ENCODE measurements around the gene LRP3. TPM values are rescaled to one million over a fixed set of nuclear protein-coding genes. Genes with fewer than 3 reads are reported as not detected.

Gene LRP3
- polyA plus RNA-seq, 3 donors = 1.4 to 11.9 (median 4.1) TPM

DNA sequence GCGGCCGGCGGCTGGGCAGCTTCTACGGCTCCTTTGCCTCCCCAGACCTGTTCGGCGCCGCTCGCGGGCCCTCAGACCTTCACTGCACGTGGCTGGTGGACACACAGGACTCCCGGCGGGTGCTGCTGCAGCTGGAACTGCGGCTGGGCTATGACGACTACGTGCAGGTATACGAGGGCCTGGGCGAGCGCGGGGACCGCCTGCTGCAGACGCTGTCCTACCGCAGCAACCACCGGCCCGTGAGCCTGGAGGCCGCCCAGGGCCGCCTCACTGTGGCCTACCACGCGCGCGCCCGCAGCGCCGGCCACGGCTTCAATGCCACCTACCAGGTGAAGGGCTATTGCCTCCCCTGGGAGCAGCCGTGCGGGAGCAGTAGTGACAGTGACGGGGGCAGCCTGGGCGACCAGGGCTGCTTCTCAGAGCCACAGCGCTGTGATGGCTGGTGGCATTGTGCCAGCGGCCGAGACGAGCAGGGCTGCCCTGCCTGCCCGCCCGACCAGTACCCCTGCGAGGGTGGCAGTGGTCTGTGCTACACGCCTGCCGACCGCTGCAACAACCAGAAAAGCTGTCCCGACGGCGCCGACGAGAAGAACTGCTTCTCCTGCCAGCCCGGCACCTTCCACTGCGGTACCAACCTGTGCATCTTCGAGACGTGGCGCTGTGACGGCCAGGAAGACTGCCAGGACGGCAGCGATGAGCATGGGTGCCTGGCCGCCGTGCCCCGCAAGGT, 11.6 kb downstream of the LRP3 start:
- Mint-ChIP-seq H3K4me1 (peaks cover 15% of the 10 kb centered on the region), H3K27me3 (ENCODE audit: low read depth in 3 of 3) (no peaks in the 10 kb centered on the region), H3K9me3 (peaks cover 0 to 2% (median 0%) of the 10 kb centered on the region in 7 donors), H3K4me3 (no peak overlapping the region), H3K36me3 (peaks cover 24 to 59% of the 10 kb centered on the region in 2 donors), H3K27ac (no peak overlapping the region)
- H3K9me3 ChIP-seq (replicated peaks in 1 of 2; ENCODE audit: control insufficient read depth in 1 of 2, insufficient read depth in 1 of 2, low read length in 2 of 2) = no peaks in the 10 kb centered on the region
- H3K4me3 ChIP-seq (replicated peaks in 1 of 3; ENCODE audit: low read depth in 2 of 3, low read length in 3 of 3) = no peak overlapping the region
- no peak overlapping the region for H3K9ac ChIP-seq (ENCODE audit: insufficient read depth, low read length, poor library complexity, severe bottlenecking)
- H3K4me2 ChIP-seq (replicated peaks; ENCODE audit: extremely low read depth, low read length, poor library complexity, severe bottlenecking) = no peak overlapping the region
- TF ChIP-seq, protein P1, sequence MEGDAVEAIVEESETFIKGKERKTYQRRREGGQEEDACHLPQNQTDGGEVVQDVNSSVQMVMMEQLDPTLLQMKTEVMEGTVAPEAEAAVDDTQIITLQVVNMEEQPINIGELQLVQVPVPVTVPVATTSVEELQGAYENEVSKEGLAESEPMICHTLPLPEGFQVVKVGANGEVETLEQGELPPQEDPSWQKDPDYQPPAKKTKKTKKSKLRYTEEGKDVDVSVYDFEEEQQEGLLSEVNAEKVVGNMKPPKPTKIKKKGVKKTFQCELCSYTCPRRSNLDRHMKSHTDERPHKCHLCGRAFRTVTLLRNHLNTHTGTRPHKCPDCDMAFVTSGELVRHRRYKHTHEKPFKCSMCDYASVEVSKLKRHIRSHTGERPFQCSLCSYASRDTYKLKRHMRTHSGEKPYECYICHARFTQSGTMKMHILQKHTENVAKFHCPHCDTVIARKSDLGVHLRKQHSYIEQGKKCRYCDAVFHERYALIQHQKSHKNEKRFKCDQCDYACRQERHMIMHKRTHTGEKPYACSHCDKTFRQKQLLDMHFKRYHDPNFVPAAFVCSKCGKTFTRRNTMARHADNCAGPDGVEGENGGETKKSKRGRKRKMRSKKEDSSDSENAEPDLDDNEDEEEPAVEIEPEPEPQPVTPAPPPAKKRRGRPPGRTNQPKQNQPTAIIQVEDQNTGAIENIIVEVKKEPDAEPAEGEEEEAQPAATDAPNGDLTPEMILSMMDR (IDR thresholded peaks at IDR 0.05) = no peak
- DNase-seq = no peak
- H3K79me2 ChIP-seq (ENCODE audit: insufficient read depth, low read length) = peaks cover 13% of the 10 kb centered on the region
- H3K27me3 ChIP-seq (ENCODE audit: control insufficient read depth in 2 of 2, insufficient read depth in 2 of 2, low read length in 2 of 2) = no peaks in the 10 kb centered on the region
- no peak overlapping the region for H3K27ac ChIP-seq (ENCODE audit: low read depth in 1 of 2, low read length in 2 of 2)
- peaks cover 47 to 61% of the 10 kb centered on the region in 2 donors for H3K36me3 ChIP-seq (replicated peaks in 1 of 2; ENCODE audit: control insufficient read depth in 1 of 2, insufficient read depth in 2 of 2, low read length in 2 of 2)
- intact Hi-C loops (cut with micrococcal nuclease) = no loop called here
- peaks cover 4% of the 10 kb centered on the region for H4K20me1 ChIP-seq (ENCODE audit: insufficient read depth, low read length)
- no peak overlapping the region for H2AFZ ChIP-seq (ENCODE audit: insufficient read depth, low read depth, low read length, poor library complexity, severe bottlenecking)
- peaks cover 15 to 16% of the 10 kb centered on the region in 2 donors for H3K4me1 ChIP-seq (ENCODE audit: control insufficient read depth in 1 of 2, insufficient read depth in 2 of 2, low read length in 2 of 2)
- WGBS (ENCODE audit: insufficient coverage) = 98% methylated on average over 64 of the region's 64 CpGs

DNA sequence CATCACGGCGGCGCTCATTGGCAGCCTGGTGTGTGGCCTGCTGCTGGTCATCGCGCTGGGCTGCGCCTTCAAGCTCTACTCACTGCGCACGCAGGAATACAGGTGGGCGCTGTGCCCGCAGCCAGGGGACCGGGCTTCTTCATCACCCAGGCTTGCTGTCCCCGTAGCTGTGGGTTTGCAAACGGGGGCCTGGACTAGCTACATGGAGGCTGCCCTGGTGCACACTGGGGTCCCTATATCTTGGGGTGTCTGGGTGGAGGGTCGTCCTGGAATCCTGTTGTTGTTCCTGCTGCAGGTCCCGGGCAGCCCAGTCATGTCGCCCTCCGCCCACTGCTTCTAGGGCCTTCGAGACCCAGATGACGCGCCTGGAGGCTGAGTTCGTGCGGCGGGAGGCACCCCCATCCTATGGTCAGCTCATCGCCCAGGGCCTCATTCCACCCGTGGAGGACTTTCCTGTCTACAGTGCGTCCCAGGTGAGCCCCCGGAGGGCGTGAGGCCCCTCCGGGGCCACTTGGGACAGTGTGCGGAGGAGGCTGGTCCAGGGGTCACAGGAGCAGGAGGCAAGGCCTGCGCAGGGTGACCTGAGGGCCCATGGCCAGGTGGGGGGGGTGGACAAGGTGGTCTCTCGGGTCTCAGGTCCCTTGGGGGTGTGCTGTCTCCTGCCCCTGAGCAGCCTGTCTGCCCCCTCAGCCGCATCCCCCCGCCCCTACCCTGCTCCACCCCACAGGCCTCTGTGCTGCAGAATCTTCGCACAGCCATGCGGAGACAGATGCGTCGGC, 12.3 kb downstream of the LRP3 start:
- no peak overlapping the region for H3K4me3 ChIP-seq (replicated peaks in 1 of 3; ENCODE audit: low read depth in 2 of 3, low read length in 3 of 3)
- no peak overlapping the region for H3K4me2 ChIP-seq (replicated peaks; ENCODE audit: extremely low read depth, low read length, poor library complexity, severe bottlenecking)
- Mint-ChIP-seq H3K4me3 (no peak overlapping the region), H3K4me1 (peaks cover 10% of the 10 kb centered on the region), H3K27me3 (ENCODE audit: low read depth in 3 of 3) (no peaks in the 10 kb centered on the region), H3K36me3 (peaks cover 24 to 57% of the 10 kb centered on the region in 2 donors), H3K27ac (no peak overlapping the region), H3K9me3 (no peaks in the 10 kb centered on the region)
- H3K9ac ChIP-seq (ENCODE audit: insufficient read depth, low read length, poor library complexity, severe bottlenecking) = no peak overlapping the region
- H2AFZ ChIP-seq (ENCODE audit: insufficient read depth, low read depth, low read length, poor library complexity, severe bottlenecking) = no peak overlapping the region
- no peak overlapping the region for H3K27ac ChIP-seq (ENCODE audit: low read depth in 1 of 2, low read length in 2 of 2)
- no peak for DNase-seq
- H3K4me1 ChIP-seq (ENCODE audit: control insufficient read depth in 1 of 2, insufficient read depth in 2 of 2, low read length in 2 of 2) = peaks cover 12 to 13% of the 10 kb centered on the region in 2 donors
- H3K36me3 ChIP-seq (replicated peaks in 1 of 2; ENCODE audit: control insufficient read depth in 1 of 2, insufficient read depth in 2 of 2, low read length in 2 of 2) = peaks cover 47 to 61% of the 10 kb centered on the region in 2 donors
- H4K20me1 ChIP-seq (ENCODE audit: insufficient read depth, low read length) = peaks cover 4% of the 10 kb centered on the region
- intact Hi-C loops (cut with micrococcal nuclease) = no loop called here
- no peaks in the 10 kb centered on the region for H3K9me3 ChIP-seq (replicated peaks in 1 of 2; ENCODE audit: control insufficient read depth in 1 of 2, insufficient read depth in 1 of 2, low read length in 2 of 2)
- TF ChIP-seq, protein P1 (IDR thresholded peaks at IDR 0.05) = no peak
- WGBS (ENCODE audit: insufficient coverage) = 97% methylated on average over 33 of the region's 38 CpGs
- peaks cover 6% of the 10 kb centered on the region for H3K79me2 ChIP-seq (ENCODE audit: insufficient read depth, low read length)
- H3K27me3 ChIP-seq (ENCODE audit: control insufficient read depth in 2 of 2, insufficient read depth in 2 of 2, low read length in 2 of 2) = no peaks in the 10 kb centered on the region

All from CD14-positive monocyte (primary cell).